ENCODE data around the gene RIOK1.

The RIOK1 gene

DNA sequence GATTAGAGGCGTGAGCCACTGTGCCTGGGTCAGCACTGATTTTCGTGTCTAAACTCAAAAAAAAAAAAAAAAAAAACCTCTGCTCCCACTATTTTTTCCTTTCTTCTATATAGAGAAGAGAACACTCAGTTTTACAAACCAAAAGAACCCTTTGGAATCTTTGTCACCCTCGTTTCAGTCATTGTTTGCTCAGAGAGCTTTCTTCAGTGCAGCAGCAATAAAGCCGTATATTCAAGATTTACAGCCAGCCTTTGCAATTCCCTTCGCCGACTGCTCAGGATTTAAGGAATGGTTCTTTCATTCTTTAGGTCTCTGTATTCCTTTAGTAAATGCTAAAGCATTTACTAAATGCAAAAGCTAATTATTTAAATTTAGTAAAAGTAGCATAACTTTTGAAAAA lies 20.1 kb downstream of the RIOK1 start:
- DNase-seq (ENCODE audit: low read depth in 2 of 2): no peak

DNA sequence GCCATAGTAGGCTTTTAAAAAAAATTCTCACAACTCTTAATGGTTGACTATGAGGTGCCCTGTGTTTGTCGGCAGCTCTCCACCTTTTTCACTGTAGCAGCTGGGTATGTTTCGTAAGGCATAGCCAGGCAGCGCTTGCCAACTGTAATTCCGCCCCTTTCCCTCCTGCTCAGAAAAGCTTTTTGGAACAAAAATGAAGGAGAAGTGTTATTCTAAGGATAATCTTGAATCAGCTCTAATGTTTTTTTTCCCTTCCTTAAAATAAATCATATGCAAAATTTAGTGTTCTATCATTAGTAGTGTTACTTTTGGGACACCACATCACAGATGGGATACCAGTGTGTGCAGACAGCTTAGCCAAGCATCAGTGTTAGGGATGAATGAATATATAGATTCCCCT lies 21.2 kb downstream of the RIOK1 start:
- no peak for DNase-seq (ENCODE audit: low read depth in 2 of 2)

DNA sequence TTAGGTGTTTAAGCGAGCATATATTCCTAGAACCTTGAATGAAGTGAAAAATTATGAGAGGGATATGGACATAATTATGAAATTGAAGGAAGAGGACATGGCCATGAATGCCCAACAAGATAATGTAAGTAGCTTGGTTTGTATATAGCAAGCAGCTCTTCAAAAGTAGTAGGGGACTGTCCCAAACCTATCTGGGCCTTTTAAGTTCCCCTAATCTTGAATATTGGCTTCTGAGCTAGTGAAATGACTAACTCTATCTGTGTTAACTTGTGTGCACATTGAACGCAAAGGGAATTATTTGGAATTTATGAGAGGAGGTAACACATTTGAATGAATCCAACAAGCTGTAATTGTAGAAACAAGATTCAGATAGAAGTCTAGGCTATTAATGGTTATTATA lies 21.7 kb downstream of the RIOK1 start:
- no peak for DNase-seq (ENCODE audit: low read depth in 2 of 2)

DNA sequence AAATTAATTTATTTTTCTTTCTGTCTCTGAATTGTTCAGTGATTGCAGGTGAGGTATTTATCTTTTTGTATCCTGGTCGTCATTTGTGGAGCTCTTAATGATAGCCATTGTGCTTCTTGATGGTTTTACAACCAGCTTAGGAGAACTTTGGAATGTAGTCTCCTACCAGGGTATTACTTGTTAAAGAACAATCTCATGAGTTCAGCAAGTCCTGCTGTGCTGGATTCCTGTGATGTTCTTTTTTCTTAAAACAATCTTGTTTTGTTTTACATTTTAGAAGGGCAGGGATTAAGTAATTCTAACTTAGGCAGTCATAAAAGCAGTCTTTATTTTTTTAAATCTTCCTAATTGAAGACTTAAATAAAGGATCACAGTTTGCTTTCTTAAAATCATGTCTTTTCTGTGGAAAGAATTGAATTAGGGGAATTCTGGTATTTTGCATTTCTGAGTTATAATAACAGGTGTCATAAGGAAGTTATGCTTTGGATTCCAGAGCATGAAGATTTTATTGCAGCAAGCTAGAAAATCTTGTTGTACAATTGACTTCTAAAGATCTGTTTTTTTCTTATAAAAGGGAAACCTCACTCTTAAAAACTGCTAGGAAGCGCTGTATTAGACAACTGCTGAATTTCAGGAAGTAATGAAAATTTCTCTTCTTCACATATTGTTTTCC lies 23.7 kb downstream of the RIOK1 start:
- DNase-seq (ENCODE audit: low read depth in 2 of 2): no peak

DNA sequence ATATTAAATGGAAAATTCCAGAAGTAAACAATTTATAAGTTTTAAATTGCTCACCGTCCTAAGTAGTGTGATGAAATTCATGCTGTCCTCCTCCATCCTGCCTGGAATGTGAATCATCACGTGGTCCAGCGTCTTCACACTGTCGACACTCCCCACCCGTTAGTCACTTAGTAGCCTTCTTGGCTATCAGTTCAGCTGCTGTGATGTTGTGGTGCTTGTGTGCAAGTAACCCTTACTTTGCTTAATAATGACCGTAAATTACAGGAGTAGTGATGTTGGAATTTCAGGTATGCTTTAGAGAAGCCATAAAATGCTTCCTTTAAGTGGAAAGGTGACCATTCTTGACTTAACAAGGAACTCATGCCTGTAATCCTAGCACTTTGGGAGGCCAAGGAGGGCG lies 25.2 kb downstream of the RIOK1 start:
- no peak for DNase-seq (ENCODE audit: low read depth in 2 of 2)

DNA sequence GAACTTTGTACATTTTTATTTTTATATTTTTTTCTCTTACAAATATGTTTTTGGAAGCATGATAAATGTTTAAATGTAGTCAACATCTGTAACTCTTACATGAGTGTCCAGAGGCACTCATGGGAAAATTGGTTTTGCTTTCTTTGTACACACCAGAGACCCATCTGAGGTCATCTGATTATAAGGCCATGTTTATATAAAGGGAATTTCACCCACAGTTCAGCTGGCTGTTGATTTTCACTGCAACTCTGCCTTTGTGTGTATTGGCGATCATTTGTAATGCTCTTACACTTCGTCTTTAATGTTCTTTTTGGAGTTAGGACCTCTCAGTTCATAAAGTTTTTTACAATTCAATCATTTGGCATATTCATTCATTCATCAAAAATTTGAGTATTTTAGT lies 28.1 kb downstream of the RIOK1 start:
- no peak for DNase-seq (ENCODE audit: low read depth in 2 of 2)

DNA sequence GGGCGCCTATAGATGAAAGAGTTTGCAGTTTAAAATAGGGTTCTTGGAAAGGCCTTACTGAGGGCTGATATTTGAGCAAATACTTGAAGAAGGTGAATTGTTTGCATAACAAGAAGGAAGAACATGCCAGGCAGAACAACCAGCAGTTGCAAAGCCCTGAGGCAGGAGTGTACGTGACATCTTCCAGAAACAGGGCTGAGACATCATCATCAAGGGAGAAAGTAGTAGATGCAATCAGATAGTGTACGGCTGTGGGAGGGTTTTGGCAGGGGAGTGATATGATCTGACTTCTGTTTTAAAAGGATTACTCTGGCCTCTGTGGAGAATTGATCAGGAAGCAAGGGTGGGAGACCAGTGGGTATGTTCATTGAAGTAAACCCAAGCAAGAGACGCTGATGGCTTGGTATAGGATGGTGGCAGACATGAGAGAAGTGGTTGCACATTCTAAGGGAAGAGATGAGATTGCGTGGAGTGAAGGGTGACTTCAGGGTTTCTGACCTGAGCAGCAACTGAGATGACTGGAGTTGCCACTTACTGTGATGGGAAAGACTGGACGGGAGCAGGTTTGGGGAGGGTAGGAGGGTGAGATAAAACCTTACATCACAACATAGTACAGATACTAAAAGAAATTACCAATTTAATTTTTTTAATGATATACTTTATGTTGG lies 28.8 kb downstream of the RIOK1 start:
- no peak for DNase-seq (ENCODE audit: low read depth in 2 of 2)

DNA sequence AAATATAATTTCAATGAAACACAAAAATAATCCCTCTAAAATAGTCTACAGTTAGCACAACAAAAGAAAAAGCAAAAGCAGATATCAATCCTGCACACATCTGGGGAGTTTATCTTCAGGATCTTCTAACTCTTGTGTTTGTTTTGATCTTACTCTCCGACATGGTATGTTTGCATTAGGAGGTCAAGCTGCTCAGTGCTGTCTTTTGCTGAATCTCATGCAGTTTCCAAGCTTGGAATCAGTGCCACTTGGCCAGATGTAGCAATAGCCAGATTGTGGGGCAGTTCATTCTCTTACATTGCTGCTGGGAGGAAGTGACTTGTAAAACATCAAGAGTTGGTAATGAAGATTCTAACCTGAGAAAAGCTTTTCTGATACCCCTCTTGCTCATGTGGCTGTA lies 29.5 kb downstream of the RIOK1 start:
- DNase-seq (ENCODE audit: low read depth in 2 of 2): no peak

DNA sequence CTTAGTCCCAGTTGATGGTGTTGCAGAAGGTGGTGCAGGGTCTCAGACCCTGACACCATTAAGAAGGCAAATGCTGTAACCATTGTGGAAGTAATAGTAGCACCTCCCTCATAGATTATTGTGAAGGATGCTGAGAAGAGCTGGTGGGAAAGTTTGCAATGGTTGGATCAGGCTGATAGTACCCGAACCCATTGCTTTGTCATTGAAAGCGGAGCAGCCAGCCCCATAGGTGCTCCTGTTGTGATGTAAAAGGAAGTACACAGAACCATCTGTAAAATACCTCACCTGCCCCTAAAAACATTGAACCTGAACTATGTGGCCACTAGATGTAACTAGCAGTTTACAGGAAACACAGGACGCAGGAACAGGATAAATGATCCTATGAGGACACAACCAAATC lies 31.5 kb downstream of the RIOK1 start:
- DNase-seq (ENCODE audit: low read depth in 2 of 2): no peak

DNA sequence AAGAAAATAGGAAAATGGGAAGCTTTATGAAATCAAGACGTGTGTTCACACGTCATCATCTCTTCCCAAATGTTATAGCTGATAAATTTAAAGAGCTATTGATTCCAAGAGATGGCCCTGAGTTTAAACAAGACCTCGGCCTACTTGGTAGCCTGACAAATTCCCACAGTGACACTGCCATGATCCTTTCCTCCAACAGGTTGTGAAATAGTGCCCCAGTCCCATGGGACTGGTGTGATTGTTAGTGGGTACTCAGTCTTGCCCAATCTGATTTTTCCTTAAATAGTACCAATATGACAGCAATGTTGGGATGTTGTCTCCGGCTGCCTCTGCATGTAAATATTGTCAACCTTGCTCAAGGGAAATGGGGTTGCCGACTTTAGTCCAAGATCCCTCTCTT lies 34.5 kb downstream of the RIOK1 start:
- no peak for DNase-seq (ENCODE audit: low read depth in 2 of 2)

DNA sequence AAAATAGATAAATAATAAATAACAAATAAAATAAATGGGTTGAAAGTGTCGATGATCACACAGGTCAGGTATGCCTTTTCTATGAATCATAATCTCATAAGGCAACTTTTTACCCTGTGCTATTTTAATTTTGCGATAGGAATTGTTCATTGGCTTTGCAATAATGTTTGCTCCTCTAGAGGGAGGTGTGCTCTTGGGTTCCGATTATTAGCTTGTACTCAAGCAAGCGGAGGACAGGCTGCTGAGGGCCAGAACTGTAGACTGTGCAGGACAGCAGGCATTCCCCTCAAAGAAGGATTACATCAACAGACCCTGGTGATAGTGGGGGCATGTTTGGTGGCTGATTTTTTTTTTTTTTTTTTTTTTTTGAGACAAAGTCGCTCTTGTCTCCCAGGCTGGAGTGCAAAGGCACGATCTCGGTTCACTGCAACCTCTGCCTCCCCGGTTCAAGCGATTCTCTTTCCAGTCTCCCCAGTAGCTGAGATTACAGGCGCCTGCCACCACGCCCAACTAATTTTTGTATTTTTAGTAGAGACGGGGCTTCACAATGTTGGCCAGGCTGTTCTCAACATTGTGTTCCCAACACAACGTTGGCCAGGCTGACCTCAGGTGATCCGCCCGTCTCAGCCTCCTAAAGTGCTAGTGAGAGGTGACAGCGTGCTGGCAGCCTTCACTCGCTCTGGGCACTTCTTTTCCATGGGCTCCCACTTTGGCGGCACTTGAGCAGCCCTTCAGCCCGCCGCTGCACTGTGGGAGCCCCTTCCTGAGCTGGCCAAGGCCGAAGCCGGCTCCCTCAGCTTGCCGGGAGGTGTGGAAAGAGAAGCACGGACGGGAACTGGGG lies 35.6 kb downstream of the RIOK1 start:
- no peak for DNase-seq (ENCODE audit: low read depth in 2 of 2)

DNA sequence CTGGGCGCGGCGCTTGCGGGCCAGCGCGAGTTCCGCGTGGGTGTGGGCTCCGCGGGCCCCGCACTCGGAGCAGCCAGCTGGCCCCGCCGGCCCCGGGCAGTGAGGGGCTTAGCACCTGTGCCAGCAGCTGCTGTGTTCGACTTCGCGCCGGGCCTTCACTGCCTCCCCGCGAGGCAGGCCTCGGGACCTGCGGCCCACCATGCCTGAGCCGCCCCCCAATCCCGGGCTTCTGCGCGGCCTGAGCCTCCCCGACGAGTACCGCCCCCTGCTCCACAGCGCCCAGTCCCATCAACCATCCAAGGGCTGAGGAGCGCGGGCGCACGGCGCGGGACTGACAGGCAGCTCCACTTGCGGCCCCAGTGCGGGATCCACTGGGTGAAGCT lies 36.2 kb downstream of the RIOK1 start:
- DNase-seq (ENCODE audit: low read depth in 2 of 2): no peak

DNA sequence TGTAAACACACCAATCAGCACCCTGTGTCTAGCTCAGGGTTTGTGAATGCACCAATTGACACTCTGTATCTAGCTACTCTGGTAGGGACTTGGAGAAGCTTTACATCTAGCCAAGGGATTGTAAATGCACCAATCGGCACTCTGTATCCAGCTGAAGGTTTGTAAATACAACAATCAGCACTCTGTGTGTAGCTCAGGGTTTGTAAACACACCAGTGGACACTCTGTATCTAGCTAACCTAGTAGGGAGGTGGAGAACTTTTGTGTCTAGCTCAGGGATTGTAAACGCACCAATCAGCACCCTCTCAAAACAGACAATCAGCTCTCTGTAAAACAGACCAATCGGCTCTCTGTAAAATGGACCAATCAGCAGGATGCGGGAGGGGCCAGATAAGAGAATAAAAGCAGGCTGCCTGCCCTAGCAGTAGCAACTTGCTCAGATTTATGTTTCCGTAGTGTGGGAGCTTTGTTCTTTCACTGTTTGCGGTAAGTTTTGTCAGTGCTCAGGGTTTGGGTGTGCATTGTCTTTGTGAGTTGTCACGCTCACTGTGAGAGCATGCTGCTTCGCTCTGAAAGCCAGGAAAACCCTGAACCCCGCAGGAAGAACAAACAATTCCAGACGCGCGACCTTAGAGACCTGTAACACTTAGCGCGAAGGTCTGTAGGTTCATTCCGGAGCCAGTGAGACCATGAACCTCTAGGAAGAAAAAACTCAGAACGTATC lies 37.0 kb downstream of the RIOK1 start:
- DNase-seq (ENCODE audit: low read depth in 2 of 2): no peak

DNA sequence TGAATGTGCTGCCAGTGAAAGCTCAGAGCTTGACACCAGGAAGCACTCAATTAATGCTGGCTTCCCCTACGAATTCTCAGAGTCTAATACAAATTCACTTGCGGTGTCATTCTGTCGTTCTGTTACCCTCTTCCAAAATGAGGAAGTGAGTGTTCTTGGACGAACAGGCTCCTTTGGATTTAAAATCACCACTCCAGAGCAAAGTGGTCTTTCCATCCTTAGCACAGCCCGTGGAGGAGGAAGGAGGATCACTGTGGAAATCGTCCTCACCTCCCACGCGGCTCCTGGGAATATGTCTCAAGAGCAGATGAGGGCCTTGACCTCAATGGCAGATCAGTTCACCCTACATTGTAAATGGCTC lies 41.7 kb downstream of the RIOK1 start:
- DNase-seq (ENCODE audit: low read depth in 2 of 2): no peak

DNA sequence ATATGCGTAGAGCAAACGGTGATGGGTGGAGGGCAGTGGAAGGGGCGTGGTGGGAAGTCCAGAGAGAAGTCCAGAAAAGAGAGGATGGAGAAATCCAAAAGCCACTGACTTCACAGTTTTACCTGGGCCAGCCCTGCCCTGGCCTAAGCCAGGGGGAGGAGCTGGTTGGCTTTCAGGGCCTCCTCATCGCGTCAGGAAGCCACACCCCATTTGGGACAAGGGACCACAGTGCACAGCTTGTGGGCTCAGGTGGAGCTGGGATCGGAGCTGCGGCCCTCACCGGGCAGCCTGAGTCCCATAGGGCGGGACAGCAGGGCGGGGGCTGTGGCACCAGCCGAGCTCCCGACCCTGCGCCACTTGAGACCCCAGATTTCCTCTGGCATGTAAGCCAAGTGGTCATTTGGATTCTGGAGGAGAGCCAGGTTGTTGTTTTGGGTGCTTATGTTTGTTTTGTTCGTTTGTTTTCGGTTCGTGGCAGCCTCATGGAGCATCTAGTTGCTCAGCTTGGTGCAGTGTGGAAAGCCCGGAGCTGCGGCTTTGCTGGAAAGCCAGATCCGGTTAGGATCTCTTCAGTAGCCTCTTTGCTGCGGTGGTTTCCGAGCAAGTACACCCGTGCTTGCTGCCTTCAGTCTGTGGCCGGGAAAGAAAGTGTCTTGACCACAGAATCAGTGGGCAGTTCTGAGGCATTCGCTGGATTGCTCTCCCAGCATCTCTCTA lies 42.2 kb downstream of the RIOK1 start:
- DNase-seq (ENCODE audit: low read depth in 2 of 2): no peak

DNA sequence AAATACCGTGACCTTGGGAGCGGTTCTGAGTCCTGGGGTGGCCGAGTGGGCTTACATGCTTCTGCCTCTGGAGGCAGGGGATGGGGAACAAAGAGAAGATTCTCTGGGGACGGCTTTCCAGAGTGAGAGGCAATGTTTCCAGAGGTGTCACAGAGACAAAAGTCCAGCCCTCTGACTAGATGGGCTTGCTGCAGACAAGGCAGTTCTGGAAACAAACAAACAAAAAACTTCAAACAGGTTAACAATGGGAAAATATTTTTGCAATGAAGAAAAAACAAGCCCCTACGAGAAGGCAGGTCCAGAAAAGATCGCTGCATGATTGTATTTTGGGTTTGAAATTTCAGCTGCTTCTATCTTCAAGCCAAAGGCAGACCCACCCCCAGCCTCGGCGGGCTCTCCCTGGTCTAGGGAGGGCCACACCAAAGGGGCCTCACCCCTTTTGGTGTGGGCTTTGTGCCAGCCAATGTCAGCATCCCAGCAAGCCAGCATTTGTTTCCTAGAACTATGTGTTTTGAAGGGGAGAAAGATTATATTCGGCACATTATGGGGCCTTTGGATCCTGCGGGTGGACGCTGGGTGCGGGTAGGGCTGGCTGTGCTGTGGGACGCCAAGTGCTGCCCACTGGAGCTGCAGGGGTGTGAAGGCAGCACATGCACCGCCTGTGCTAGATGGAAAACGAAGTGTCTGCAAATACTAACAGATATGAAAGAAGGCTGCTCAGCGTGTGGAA lies 42.9 kb downstream of the RIOK1 start:
- no peak for DNase-seq (ENCODE audit: low read depth in 2 of 2)

DNA sequence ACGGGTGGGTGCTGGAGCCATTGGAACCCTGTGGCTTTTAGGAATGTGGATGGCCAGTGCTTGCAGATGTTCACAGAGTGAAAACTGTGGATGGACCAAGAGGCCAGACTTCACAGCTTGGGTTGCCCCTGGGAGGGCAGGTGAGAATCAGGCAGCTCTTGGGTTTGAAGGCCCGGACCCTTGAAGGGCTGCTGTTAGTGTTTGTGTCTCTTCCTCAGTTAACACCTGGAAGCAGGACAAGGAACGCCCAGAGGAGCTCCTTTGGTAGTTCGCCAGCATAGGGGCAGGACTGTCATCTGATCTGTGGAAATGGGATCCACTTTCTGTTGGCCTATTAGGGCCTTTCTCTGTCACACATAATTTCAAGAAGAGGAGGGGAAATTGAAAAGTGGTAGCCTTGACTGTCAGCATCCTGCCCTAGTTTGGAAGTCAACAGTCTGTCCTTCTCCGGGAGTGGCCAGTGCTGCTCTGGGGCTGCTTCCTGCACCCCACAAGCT lies 43.6 kb downstream of the RIOK1 start:
- no peak for DNase-seq (ENCODE audit: low read depth in 2 of 2)

DNA sequence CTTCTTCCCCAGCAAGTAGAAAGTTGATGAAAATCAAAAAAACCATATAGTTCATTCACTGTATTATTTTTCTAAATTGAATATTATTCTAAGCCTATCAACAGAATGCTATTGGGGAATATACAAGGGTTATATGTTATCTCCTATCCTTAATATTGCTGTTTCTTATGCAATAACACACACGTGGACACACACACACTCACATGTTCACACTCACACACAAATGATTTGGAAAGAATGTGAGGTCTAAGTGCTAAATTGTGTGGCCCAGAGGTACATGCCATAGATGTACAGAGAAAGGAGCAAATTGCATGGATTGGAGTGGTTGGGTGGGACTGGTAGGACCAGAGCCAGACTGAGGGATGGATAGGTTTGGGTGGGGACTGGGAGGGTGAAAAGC lies 45.1 kb downstream of the RIOK1 start:
- DNase-seq (ENCODE audit: low read depth in 2 of 2): no peak

DNA sequence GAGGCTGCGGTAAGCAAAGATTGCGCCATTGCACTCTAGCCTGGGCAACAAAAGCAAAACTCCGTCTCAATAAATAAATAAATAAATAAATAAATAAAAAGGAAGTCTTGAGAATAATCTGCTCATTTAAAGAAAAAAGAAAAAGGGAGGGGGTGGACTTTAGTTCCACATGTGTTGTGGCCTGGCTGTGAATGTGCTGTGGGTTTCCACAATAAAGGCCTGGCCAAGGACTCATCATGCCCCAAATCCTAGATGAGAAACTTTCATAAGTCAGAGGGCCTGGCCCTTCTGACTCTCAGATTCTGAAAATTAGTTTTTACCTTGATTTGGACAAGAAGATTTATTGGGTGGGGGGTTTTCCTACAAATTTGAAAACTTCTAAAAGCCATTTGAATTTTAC lies 48.4 kb downstream of the RIOK1 start:
- no peak for DNase-seq (ENCODE audit: low read depth in 2 of 2)

DNA sequence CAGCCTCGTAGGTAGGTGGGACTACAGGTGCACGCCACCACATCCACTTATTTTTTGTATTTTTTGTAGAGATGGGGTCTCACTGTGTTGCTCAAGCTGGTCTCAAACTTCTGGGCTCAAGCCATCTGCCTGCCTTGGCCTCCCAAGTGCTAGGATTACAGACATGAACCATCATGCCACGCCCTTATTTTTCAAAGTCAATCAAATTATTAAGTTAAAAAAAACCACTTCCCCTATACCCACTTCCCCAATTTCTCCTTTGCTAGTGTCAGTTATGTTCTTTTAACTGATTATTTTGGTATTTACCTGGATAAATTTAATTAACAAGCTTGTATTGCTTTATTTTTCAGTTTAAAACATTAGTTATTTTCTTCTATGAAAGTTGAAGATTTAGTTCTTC lies 49.6 kb downstream of the RIOK1 start:
- DNase-seq (ENCODE audit: low read depth in 2 of 2): no peak

DNA sequence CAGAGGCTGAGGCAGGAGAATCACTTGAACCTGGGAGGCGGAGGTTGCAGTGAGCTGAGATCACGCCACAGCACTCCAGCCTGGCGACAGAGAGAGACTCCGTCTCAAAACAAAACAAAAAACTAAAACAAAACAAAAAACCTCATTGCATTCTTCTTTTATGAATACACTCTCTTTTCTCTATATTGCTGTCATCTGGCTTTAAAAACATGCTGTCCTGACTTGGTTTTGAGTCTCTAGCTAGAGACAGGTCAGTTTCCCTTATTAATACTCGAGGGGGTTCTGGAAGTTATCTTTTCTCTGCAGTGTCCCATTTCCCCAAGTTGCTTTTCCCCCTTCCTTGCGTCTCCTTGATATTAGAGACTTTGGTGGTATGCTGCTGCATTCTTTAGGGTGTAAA lies 50.9 kb downstream of the RIOK1 start:
- no peak for DNase-seq (ENCODE audit: low read depth in 2 of 2)
